Epithelial cell of esophagus (primary cell): Measurements from ENCODE around the gene ARL11.
"Not testable (repeated sequence)": the region's sequence is repeated elsewhere in the genome, so short reads cannot be mapped to it uniquely, and the experiment has no call there.

Source experiments
- DNase-seq: peaks from one replicate; pipeline ENCODE4 v3.0.0; 2010; ENCODE audit warnings: low read depth
- H3K4me3 ChIP-seq: 2 replicates; pipeline ENCODE4 v1.5.1; 2011; ENCODE audit warnings: mild to moderate bottlenecking, low read length, control low read depth
- TF ChIP-seq, protein P1 (sequence below): IDR thresholded peaks from 2 replicates; pipeline ENCODE4 v1.5.1; 2011; ENCODE audit warnings: low read depth, mild to moderate bottlenecking, low read length, control low read depth, inconsistent platforms; ENCODE audit not compliant: insufficient read depth; ENCODE audit errors: missing control alignments

Gene ARL11

GRCh38 chr13:49587311-49587847 is 40.9 kb upstream of the ARL11 start:
- TF ChIP-seq, protein P1, sequence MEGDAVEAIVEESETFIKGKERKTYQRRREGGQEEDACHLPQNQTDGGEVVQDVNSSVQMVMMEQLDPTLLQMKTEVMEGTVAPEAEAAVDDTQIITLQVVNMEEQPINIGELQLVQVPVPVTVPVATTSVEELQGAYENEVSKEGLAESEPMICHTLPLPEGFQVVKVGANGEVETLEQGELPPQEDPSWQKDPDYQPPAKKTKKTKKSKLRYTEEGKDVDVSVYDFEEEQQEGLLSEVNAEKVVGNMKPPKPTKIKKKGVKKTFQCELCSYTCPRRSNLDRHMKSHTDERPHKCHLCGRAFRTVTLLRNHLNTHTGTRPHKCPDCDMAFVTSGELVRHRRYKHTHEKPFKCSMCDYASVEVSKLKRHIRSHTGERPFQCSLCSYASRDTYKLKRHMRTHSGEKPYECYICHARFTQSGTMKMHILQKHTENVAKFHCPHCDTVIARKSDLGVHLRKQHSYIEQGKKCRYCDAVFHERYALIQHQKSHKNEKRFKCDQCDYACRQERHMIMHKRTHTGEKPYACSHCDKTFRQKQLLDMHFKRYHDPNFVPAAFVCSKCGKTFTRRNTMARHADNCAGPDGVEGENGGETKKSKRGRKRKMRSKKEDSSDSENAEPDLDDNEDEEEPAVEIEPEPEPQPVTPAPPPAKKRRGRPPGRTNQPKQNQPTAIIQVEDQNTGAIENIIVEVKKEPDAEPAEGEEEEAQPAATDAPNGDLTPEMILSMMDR: no peak
- H3K4me3 ChIP-seq: no peak overlapping the region
- peak; percentile 91 for DNase-seq

DNA sequence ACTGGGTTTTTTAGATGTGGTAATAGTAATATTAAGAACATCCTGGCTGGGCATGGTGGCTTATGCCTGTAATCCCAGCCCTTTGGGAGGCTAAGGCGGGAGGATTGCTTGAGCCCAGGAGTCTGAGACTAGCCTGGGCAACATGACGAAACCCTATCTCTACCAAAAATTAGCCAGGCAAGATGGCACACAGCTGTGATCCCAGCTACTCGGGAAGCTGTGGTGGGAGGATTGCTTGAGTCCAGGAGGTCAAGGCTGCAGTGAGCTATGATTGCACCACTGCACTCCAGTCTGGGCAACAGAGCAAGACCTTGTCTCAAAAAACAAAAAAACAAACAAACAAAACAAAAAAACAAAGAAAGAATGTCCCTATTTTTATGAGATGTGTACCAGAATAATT is 37.6 kb upstream of the ARL11 start:
- H3K4me3 ChIP-seq, DNase-seq: not testable (repeated sequence)

GRCh38 chr13:49593876-49594275 is 34.4 kb upstream of the ARL11 start:
- DNase-seq: not testable (repeated sequence)

DNA sequence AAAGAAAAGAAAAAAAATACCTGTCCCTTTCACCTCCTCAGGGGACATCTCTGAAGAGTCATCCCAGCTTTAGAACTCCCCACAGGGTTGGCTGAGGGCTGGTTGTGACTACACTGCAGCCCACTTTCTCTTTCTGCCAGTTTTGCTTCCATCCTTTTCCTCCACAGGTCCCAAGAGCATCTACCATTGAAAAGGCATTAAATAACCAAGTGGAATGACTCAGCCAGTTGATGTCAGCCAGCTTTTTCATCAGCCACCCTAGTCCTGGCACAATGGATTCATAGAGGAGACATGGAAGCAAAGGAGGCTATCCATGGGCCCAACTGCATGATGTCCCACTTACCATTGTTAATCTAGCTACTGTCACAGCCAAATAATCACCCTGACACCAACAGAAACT is 33.7 kb upstream of the ARL11 start:
- TF ChIP-seq, protein P1: no peak
- DNase-seq: peak; percentile 22
- H3K4me3 ChIP-seq: no peak overlapping the region

More at GRCh38 chr13:49593876-49594275, 34.4 kb upstream of the ARL11 start:
- H3K4me3 ChIP-seq: not testable (repeated sequence)

DNA sequence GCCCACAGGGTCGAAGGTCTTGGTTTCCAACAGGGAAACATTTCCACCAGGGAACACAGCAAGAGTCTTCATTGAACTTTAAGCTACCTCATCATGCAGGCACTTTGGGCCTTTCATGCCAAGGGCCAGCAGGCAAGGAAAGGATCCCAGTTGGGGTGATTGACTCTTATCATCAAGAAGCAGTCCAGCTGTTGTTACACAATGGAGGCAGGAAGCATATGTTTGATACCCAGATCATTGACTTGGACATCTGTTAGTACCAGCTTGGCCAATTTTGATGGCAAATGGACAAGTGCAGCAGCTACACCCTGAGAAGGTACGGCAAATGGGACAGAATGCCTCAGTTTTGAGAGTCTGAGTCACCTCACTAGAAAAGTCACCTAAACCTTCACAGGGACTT is 32.1 kb upstream of the ARL11 start:
- no peak overlapping the region for H3K4me3 ChIP-seq
- no peak for DNase-seq
- TF ChIP-seq, protein P1: no peak

DNA sequence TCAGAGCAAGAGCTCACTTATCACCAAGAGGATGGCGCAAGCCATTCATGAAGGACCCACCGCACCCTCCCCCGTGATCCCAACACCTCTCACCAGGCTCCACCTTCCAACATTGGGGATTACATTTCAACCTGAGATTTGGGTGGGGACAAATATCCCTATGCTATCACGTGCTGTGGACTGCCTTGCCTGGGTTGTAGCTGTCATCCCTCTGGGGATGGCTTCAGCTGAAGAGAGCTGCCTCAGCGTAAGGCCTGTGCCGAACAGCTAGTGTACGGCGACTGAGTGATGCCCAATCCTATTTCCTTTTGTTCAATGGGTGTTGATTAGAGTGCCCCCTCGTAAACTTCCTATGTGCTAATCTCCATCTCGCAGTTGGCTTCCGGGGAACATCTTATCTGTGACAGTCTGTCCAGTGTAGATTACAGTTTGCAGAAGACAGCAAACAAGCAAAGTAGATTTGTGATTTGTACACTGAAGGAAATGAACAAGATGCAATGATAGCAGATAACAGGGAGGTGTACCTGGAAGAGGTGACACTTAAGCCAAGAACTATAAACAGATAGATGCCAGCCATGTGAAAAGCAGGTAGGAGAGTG is 31.2 kb upstream of the ARL11 start:
- H3K4me3 ChIP-seq: no peak overlapping the region
- DNase-seq: no peak
- TF ChIP-seq, protein P1: no peak

- TF ChIP-seq, protein P1: no peak
- DNase-seq: peak; percentile 13
- no peak overlapping the region for H3K4me3 ChIP-seq
These were observed 26.3 kb upstream of the ARL11 start for GRCh38 chr13:49602005-49602404.

DNA sequence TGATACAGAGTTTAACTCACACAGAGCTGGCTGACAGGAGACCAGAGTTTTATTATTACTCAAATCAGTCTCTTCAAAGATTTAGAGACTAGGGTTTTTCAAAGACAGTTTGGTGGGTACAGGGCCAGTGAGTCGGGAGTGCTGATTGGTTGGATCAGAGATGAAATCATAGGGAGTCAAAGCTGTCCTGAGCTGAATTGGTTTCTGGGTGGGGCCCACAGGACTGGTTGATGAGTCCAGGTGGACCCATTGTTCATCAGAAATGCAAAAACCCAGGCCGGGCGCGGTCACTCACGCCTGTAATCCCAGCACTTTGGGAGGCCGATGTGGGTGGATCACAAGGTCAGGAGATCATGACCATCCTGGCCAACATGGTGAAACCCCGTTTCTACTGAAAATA is 25.7 kb upstream of the ARL11 start:
- H3K4me3 ChIP-seq: not testable (repeated sequence)
- DNase-seq: peak; percentile 61
